Tibial nerve (tissue), 4 donors: ENCODE data around the gene CCDC15.

Source experiments
- CTCF ChIP-seq, 5 experiments: fragments of 200-600 bp in 3 of 5; fragments of 450-650 bp in 2 of 5; sonication (generic) in 3 of 5; IDR thresholded peaks; one replicate each; pipeline ENCODE4 v1.5.1; 2016 to 2019; ENCODE audit warnings: antibody characterized with exemption in 5 of 5, mild to moderate bottlenecking in 3 of 5, moderate library complexity in 2 of 5
- EP300 ChIP-seq, 2 donors: sonication (generic); formaldehyde crosslinking; IDR thresholded peaks; one replicate each; pipeline ENCODE4 v1.6.1; 2017; ENCODE audit warnings: antibody characterized with exemption in 2 of 2, mild to moderate bottlenecking in 1 of 2
- POLR2A ChIP-seq, 2 donors: fragments of 450-650 bp; IDR thresholded peaks; one replicate each; pipeline ENCODE4 v1.6.1; 2017; ENCODE audit warnings: antibody characterized with exemption in 2 of 2, mild to moderate bottlenecking in 2 of 2, moderate library complexity in 2 of 2

GRCh38 chr11:124971810-124972209 is 17.8 kb downstream of the CCDC15 start:
- no peak for TF ChIP-seq CTCF (IDR thresholded peaks at IDR 0.05)
- no peak for TF ChIP-seq POLR2A (IDR thresholded peaks at IDR 0.05)
- no peak for TF ChIP-seq EP300 (IDR thresholded peaks at IDR 0.05)
